Measurements from ENCODE around the gene RPS15.

DNA sequence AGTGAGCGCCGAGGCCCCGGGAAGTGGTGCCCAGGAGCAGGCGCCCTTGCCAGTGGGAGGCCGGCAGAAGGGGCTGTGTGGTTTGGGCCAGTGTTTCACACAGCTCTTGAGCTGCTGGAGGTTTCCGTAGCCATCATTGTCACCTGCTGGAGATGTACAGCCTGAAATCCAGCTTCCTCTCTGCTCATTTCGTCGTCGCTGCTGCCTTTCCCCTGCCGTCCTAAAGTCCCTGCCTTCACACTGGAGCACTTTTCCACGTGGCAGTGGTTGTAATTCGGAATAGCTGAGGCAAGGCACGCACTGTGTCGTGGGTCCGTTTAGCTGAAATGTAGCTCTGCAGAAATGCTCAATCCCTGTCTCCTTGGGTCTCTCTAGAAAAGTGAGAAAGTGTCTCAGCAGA, 17.6 kb upstream of the RPS15 start:
- TF ChIP-seq JUND (IDR thresholded peaks at IDR 0.05) (no peak), TCF12 (IDR thresholded peaks at IDR 0.05) (no peak), YY1 (IDR thresholded peaks at IDR 0.05; ENCODE audit: low read depth) (no peak), NFIC (IDR thresholded peaks at IDR 0.05; ENCODE audit: borderline replicate concordance) (no peak), RAD21 (IDR thresholded peaks at IDR 0.05; ENCODE audit: low read length) (no peak), FOXJ3 (CRISPR knock-in tag; IDR thresholded peaks at IDR 0.05) (no peak), RXRA (IDR thresholded peaks at IDR 0.05; ENCODE audit: borderline replicate concordance, low read depth) (no peak), REST (IDR thresholded peaks at IDR 0.05; ENCODE audit: low read depth, low read length) (no peak), SMC3 (IDR thresholded peaks at IDR 0.05; ENCODE audit: low read depth, low read length) (no peak), ELF1 (IDR thresholded peaks at IDR 0.05) (no peak), RCOR1 (IDR thresholded peaks at IDR 0.05; ENCODE audit: low read length) (no peak), SIN3A (IDR thresholded peaks at IDR 0.05; ENCODE audit: borderline replicate concordance, low read depth, low read length) (no peak)
- TF ChIP-seq, protein P1, sequence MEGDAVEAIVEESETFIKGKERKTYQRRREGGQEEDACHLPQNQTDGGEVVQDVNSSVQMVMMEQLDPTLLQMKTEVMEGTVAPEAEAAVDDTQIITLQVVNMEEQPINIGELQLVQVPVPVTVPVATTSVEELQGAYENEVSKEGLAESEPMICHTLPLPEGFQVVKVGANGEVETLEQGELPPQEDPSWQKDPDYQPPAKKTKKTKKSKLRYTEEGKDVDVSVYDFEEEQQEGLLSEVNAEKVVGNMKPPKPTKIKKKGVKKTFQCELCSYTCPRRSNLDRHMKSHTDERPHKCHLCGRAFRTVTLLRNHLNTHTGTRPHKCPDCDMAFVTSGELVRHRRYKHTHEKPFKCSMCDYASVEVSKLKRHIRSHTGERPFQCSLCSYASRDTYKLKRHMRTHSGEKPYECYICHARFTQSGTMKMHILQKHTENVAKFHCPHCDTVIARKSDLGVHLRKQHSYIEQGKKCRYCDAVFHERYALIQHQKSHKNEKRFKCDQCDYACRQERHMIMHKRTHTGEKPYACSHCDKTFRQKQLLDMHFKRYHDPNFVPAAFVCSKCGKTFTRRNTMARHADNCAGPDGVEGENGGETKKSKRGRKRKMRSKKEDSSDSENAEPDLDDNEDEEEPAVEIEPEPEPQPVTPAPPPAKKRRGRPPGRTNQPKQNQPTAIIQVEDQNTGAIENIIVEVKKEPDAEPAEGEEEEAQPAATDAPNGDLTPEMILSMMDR (IDR thresholded peaks at IDR 0.05) = no peak
- TF ChIP-seq, protein P2, sequence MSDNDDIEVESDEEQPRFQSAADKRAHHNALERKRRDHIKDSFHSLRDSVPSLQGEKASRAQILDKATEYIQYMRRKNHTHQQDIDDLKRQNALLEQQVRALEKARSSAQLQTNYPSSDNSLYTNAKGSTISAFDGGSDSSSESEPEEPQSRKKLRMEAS (IDR thresholded peaks at IDR 0.05; ENCODE audit: low read depth) = no peak

Data from SK-N-SH (cell line).